RPMI7951 (cell line): ENCODE measurements around the gene TLL2. TPM values are rescaled to one million over a fixed set of nuclear protein-coding genes. Genes with fewer than 3 reads are reported as not detected.

ENCODE experiments used
- DNase-seq: peaks from one replicate; pipeline ENCODE4 v3.0.0-alpha.2; 2012; ENCODE audit warnings: low read depth
- total RNA-seq: library from RNA; depleted of rRNA; stranded (reverse); fragments of >200 nt; shearing (Covaris generic); gene quantifications from 2 replicates; pipeline ENCODE4 v1.2.3, GENCODE V29; 2014

Gene TLL2
- total RNA-seq, 1 experiment from 2014 or later: under 0.01 TPM

- DNase-seq: no peak
Measured at GRCh38 chr10:96421995-96422394, 91.7 kb downstream of the TLL2 start.

- DNase-seq: no peak
Measured at GRCh38 chr10:96420228-96421009, 93.3 kb downstream of the TLL2 start.

- DNase-seq: peak; percentile 14
Measured at GRCh38 chr10:96419351-96419750, 94.4 kb downstream of the TLL2 start.

GRCh38 chr10:96418582-96418981 lies 95.1 kb downstream of the TLL2 start:
- no peak for DNase-seq

GRCh38 chr10:96417441-96417840 lies 96.3 kb downstream of the TLL2 start:
- DNase-seq: peak; percentile 63

GRCh38 chr10:96416643-96417042 lies 97.1 kb downstream of the TLL2 start:
- DNase-seq: peak; percentile 86

GRCh38 chr10:96415891-96416554 lies 97.7 kb downstream of the TLL2 start:
- peak; percentile 42 for DNase-seq

GRCh38 chr10:96415150-96415890 lies 98.4 kb downstream of the TLL2 start:
- DNase-seq: no peak

GRCh38 chr10:96414303-96414702 lies 99.4 kb downstream of the TLL2 start:
- DNase-seq: no peak

- DNase-seq: peak; percentile 14
Measured at GRCh38 chr10:96413151-96413787, 100.5 kb downstream of the TLL2 start.

GRCh38 chr10:96411716-96412320 lies 101.9 kb downstream of the TLL2 start:
- DNase-seq: no peak

- no peak for DNase-seq
Measured at GRCh38 chr10:96410296-96410695, 103.4 kb downstream of the TLL2 start.

- DNase-seq: no peak
Measured at GRCh38 chr10:96408201-96408600, 105.5 kb downstream of the TLL2 start.

GRCh38 chr10:96407560-96408069 lies 106.1 kb downstream of the TLL2 start:
- no peak for DNase-seq

GRCh38 chr10:96406091-96406490 lies 107.6 kb downstream of the TLL2 start:
- no peak for DNase-seq

GRCh38 chr10:96402417-96403305 lies 111.1 kb downstream of the TLL2 start:
- no peak for DNase-seq

- DNase-seq: no peak
Measured at GRCh38 chr10:96401036-96401435, 112.7 kb downstream of the TLL2 start.

GRCh38 chr10:96400465-96400864 lies 113.3 kb downstream of the TLL2 start:
- DNase-seq: no peak

- no peak for DNase-seq
Measured at GRCh38 chr10:96397902-96398301, 115.8 kb downstream of the TLL2 start.
